Measurements from ENCODE around the gene CENPS. TPM values are rescaled to one million over a fixed set of nuclear protein-coding genes. Genes with fewer than 3 reads are reported as not detected.
"Not testable (repeated sequence)": the region's sequence is repeated elsewhere in the genome, so short reads cannot be mapped to it uniquely, and the experiment has no call there.

The CENPS gene
- total RNA-seq, 1 donor from 2014 or later, result 8.7 TPM

DNA sequence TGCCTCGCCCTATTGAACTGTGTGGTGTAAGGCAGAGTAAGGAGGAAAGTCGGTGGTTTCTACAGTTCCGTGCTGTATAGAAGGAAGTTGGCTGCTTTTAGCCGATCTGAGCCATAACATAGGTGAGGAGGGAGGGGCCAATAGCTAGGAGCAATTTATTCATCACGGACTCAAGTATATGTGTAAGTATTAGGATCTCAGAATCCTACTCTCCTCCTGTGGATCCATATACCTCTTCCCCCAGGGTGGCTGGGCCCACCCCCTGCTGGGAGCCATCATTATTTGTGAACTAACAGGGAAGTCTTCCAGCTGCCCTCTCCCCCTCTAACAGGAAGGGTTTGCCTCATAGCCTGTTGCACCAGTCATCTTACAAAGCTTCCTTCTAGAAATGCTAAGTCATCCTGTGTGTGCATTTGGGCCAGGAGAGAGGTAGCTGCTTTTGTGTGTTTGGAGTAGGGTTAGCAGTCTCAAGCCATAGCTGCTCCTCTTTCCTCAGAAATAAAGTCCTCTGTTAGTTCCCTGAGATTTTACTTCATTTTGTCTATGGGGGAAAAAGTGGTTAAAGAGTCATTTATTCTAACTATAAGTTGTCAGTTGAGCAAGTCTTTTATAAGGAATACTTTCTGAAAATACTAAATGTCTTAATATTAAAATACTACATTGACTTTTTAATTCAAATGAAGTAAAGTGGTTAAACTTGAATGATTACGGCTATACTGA, 14.9 kb upstream of the CENPS start:
- peak; percentile 55 for DNase-seq
- peak; percentile 73 for ATAC-seq (ENCODE audit: poor library complexity)
- intact Hi-C loops (cut with DNase I), result no loop called here

DNA sequence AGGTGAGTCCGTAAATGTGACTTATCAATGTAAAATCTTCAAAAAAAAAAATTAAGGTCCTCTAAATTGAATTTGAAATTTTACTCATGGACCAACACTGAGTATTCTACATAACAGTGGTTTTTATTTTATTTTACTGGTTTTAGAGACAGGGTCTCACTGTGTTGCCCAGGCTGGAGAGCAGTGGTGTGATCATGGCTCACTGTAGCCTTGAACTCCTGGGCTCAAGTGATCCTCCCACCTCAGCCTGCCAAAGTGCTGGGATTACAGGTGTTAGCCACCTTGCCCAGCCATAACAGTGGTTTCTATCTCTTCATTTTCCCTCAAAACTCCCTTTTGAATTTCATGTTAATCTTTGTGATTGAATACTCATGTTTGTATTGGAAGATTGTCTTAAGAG, 14.3 kb upstream of the CENPS start:
- intact Hi-C loops (cut with DNase I); DNase-seq; ATAC-seq (ENCODE audit: poor library complexity): not testable (repeated sequence)

- ATAC-seq (ENCODE audit: poor library complexity); intact Hi-C loops (cut with DNase I); DNase-seq: not testable (repeated sequence)
Measured at GRCh38 chr1:10418741-10419140, 11.5 kb upstream of the CENPS start.

DNA sequence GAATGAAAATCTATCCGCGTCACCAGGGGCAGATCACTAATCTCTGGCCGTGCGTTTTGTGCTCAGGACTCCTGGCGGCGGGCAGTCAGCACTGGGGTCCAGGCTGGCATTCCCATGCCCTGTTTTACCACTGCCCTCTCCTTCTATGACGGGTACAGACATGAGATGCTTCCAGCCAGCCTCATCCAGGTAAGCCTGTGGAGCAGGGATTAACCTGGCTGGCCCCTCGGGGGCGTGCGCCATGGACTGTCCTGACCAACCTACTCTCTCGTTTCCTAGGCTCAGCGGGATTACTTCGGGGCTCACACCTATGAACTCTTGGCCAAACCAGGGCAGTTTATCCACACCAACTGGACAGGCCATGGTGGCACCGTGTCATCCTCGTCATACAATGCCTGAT, 10.9 kb upstream of the CENPS start:
- no peak for DNase-seq
- no peak for ATAC-seq (ENCODE audit: poor library complexity)
- intact Hi-C loops (cut with DNase I), result no loop called here

DNA sequence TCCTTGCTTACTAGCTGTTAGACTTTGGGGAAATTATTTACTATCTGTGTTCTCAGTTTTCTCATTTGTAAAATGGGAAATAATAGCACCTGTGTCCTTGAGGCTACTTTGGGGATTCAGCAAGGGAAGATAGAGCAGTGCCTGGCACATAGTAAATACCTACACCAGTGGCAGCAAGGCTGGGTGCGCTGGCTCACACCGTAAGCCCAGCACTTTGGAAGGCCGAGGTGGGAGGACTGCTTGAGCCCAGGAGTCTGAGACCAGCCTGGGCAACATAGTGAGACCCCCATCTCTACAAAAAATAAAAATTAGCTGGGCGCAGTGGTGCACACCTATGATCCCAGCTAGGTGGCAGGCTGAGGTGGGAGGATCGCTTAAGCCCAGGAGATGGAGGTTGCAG, 8.6 kb upstream of the CENPS start:
- ATAC-seq (ENCODE audit: poor library complexity), result no peak
- intact Hi-C loops (cut with DNase I), result no loop called here
- DNase-seq, result no peak

DNA sequence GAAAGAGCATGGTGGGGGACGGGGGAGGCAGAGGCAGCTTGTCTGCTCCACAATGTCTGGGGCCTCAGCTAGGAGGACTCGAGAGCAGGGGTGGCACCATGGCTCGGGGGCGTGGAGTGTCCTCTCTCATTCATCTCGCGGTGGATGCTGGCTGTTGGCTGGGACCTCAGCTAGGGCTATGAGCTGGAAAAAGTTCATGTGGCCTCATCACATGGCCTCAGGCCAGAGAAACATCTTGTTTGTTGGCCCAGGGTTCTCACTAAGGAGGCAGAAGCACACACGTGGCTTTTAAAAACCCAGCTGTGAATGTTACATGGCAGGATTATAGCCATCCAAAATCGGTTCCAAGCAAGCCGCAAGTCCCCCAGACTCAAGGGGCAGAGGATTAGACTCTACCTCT, 6.2 kb upstream of the CENPS start:
- intact Hi-C loops (cut with DNase I), result no loop called here
- ATAC-seq (ENCODE audit: poor library complexity) (peak; percentile 31), DNase-seq (peak; percentile 68)

DNA sequence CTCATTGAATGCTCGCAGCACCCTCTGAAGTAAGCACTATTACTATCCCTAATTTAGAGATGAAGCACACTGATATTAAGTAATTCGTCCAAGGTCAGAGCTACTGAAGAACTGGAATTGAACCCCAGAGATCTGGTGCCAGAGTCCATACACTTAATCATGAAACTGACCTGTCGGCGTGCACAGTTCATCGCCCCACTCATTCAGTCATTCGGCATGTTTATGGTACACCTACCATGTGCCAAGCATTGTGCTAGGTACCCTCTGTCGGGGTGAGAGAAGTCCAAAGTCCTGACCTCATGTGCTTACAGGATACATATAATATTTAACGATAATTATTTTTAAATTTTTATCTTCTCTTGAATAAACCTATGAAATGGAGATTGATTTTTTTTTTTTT, 5.6 kb upstream of the CENPS start:
- DNase-seq (no peak), ATAC-seq (ENCODE audit: poor library complexity) (no peak)
- intact Hi-C loops (cut with DNase I), result no loop called here

DNA sequence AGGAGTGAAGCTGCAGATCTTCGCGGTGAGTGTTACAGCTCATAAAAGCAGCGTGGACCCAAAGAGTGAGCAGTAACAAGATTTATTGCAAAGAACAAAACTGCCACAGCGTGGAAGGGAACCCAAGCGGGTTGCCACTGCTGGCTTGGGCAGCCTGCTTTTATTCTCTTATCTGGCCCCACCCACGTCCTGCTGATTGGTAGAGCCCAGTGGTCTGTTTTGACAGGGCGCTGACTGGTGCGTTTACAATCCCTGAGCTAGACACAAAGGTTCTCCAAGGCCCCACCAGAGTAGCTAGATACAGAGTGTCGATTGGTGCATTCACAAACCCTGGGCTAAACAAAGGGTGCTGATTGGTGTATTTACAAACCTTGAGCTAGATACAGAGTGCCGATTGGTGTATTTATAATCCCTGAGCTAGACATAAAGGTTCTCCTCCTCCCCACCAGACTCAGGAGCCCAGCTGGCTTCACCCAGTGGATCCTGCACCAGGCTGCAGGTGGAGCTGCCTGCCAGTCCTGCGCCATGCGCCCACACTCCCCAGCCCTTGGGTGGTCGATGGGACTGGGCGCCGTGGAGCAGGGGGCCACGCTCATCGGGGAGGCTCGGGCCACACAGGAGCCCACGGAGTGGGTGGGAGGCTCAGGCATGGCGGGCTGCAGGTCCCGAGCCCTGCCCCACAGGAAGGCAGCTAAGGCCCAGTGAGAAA, 4.3 kb upstream of the CENPS start:
- ATAC-seq (ENCODE audit: poor library complexity); DNase-seq; intact Hi-C loops (cut with DNase I): not testable (repeated sequence)

GRCh38 chr1:10426535-10426848, 3.7 kb upstream of the CENPS start:
- intact Hi-C loops (cut with DNase I); DNase-seq; ATAC-seq (ENCODE audit: poor library complexity): not testable (repeated sequence)

GRCh38 chr1:10428984-10429383, 1.2 kb upstream of the CENPS start:
- intact Hi-C loops (cut with DNase I), result loop anchor here (2.0 kb wide), 2 partner anchors 52 to 802 kb away; no protein-coding TSS in a partner anchor
- no peak for DNase-seq
- no peak for ATAC-seq (ENCODE audit: poor library complexity)

DNA sequence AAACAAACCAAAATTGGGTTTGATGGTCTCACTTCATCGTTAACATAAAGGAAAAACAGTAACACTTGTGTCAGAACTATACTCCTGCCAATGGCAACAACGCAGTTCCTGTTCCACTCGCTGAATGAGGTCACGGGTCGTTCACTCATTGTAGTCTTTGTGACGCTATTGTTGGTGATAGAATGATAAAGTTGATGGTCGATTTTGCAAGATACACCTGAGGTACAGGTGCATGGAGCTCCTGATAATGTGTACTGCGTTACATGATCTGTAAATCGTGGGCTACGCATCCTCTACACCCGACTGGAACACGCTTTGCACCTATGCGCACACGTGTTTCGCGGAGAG, 391 bp upstream of the CENPS start:
- DNase-seq (no peak), ATAC-seq (ENCODE audit: poor library complexity) (no peak)
- intact Hi-C loops (cut with DNase I), result loop anchor here (2.0 to 10.0 kb wide), 3 partner anchors 53 to 803 kb away; no protein-coding TSS in a partner anchor

DNA sequence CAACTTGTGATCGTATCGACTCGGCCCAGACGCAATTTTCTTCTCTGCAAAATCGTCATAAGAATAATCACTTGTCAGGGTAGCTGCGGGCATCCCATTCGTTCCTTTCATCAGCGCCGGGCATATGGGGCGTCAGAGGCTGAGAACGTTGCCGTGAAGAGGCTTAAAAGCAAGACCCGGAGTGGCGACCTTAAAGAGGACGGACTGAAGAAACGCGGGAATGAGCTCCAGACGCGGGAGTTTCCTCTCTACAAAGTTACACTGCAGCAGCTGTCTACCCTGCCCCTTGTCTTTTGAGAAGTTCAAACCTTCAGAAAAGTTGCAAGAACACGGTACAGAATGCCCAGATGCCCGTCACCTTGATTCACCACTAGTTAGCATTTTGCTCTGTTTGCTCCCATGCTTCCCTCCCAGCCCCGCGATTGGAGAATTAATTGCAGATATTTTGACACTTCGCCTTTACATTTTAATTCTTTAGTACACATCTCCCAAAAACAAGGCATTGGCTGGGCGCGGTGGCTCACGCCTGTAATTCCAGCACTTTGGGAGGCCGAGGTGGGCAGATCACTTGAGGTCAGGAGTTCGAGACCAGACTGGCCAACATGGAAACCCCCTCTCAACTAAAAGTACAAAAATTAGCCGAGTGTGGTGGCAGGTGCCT, 967 bp downstream of the CENPS start:
- intact Hi-C loops (cut with DNase I), result loop anchor here (10.0 kb wide), 1 partner anchor 64 kb away; no protein-coding TSS in a partner anchor

DNA sequence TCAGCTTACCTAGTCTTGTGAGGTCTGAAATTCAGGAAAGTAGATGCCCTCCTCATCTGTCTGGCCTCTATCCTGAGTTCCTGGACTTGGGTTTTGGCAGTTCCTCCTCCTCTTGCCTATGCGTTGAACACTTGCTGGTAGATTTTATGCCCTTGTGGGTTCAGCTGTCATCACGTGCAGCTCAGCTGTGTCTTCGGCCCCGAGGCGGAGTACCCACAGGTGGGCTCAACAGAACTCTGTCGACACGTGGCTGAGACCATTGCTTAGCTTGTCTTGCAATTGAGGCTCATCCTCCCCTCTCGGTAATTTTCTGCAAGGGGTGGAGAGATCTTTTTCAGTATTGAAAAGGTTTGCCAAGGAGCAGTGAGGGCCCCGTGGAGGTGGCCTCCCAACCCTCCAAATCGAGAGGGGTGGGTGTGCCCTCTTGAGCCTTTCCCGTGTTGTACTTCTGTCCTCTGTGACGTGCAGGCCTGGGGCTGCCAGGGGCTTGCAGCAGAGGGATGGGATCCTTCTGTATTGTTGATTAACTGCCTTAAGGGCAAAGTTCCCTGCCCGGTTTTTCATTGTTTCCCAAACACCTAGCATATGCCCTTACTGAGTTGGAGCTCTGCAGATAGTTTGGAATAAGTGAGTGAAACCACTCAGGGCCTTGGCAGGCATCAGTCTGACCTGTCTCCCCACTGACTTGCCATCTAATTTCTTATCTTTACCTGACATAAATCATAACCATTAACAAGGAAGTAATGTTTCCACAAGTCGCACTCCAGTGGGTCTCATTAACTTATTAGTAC, 2.9 kb downstream of the CENPS start:
- DNase-seq (no peak), ATAC-seq (ENCODE audit: poor library complexity) (no peak)
- intact Hi-C loops (cut with DNase I), result loop anchor here (10.0 kb wide), 1 partner anchor 62 kb away; no protein-coding TSS in a partner anchor

More for the DNA sequence above, 967 bp downstream of the CENPS start:
- DNase-seq, result no peak
- ATAC-seq (ENCODE audit: poor library complexity), result no peak

- no peak for ATAC-seq (ENCODE audit: poor library complexity)
- intact Hi-C loops (cut with DNase I), result loop anchor here (10.0 kb wide), 1 partner anchor 61 kb away; no protein-coding TSS in a partner anchor
- no peak for DNase-seq
Measured at GRCh38 chr1:10433790-10434189, 3.6 kb downstream of the CENPS start.

DNA sequence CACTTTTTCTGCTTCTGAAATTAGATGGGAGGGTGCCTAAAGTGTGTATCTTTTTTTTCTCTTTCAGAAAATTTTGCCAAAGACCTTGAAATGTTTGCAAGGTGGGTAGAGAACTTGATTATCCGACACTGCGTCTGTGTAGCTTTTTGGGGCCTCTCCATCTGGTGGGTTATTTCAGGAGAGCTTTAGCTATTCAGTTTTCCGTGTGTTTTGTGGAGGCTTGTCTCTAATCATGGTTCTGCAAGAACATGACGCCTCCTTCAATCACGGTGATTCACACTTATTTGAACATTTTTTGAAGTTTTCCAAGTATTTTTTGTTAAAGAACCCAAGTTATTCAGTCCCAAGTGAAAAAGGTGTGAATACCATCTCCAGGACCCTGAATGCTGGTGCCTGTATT, 4.4 kb downstream of the CENPS start:
- intact Hi-C loops (cut with DNase I), result loop anchor here (10.0 kb wide), 1 partner anchor 60 kb away; no protein-coding TSS in a partner anchor

DNA sequence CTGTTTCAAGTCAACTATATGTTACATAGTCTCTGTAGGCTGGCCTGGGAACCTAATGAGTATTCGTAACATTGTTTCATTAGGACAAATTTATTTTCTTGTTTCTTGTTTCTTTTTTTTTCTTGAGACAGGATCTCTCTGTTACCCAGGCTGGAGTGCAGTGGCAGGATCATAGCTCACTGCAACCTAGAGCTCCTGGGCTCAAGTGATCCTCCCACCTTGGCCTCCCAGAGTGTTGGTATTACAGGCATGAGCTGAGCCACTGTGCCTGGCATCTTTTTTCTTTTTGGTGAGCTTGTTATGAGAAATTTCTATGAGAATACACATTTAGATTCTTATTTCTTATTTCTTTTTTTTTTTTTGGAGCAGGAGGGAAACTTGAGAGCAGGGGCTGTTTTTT, 6.8 kb downstream of the CENPS start:
- intact Hi-C loops (cut with DNase I), result loop anchor here (10.0 kb wide), 1 partner anchor 58 kb away; no protein-coding TSS in a partner anchor
- no peak for ATAC-seq (ENCODE audit: poor library complexity)

More for the DNA sequence above, 4.4 kb downstream of the CENPS start:
- DNase-seq, result no peak
- no peak for ATAC-seq (ENCODE audit: poor library complexity)

DNA sequence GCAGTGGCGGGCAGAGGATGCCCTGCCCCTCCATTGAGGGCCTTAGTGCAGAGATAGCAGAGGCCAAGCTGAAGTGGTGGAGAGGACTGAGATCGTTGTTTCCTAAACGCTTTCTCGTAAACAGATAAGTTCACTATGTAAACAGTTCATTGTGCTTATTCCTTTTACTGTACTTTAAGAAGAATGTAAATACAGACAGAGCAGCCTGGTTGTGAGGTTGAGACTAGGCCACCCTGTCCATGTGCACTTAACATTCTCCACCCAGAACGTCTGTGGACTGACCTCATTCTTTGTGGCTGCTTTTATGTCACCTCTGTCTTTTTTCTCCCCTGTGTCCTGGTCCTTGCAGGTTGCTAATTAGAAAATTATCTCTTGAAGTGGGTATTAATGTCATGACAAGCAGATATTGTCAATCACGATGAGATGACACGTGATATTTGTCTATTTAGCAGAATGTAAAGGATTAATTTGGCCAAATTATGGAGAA, 8.5 kb downstream of the CENPS start:
- ATAC-seq (ENCODE audit: poor library complexity) (no peak), DNase-seq (no peak)
- intact Hi-C loops (cut with DNase I), result loop anchor here (10.0 kb wide), 1 partner anchor 56 kb away; no protein-coding TSS in a partner anchor

More for the DNA sequence above, 6.8 kb downstream of the CENPS start:
- DNase-seq, result no peak

DNA sequence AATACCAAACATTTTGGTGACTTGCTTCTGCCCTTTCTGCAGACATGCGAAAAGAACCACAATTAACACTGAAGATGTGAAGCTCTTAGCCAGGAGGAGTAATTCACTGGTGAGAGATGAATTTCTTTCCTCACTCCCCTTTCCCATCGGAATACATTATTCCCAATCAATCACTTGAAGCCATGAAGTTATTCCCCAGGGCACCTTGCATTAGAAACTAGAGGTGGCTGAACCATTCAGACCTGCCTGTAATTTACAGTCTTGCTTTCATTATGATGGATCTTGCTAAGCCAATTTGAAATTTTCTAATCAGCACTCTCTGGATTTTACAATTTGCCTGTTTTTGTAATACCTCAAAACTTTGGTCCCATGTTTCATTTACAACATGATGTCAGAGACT, 10.1 kb downstream of the CENPS start:
- no peak for DNase-seq
- ATAC-seq (ENCODE audit: poor library complexity), result no peak
- intact Hi-C loops (cut with DNase I), result no loop called here
